Measurements from ENCODE around the gene TMEM161A. TPM values are rescaled to one million over a fixed set of nuclear protein-coding genes. Genes with fewer than 3 reads are reported as not detected.

The TMEM161A gene
- total RNA-seq, 1 experiment from 2014 or later: 46.0 TPM

- no peak for TF ChIP-seq NR3C1 (CRISPR knock-in tag; conservative IDR thresholded peaks at IDR 0.05; ENCODE audit: low read depth)
- peak; percentile 28; the same call in 1 of the 2 replicates for TF ChIP-seq JUN (CRISPR knock-in tag; IDR thresholded peaks at IDR 0.05)
- TF ChIP-seq ARID4B (CRISPR knock-in tag; IDR thresholded peaks at IDR 0.05; ENCODE audit: borderline replicate concordance): peak; percentile 61; the same call in 1 of the 2 replicates
- no peak for TF ChIP-seq ZMAT4 (CRISPR knock-in tag; IDR thresholded peaks at IDR 0.05)
- TF ChIP-seq TCF7 (CRISPR knock-in tag; IDR thresholded peaks at IDR 0.05; ENCODE audit: low read depth): no peak
- no peak for TF ChIP-seq CREM (CRISPR knock-in tag; IDR thresholded peaks at IDR 0.05)
- no peak for TF ChIP-seq ATF6 (CRISPR knock-in tag; IDR thresholded peaks at IDR 0.05)
- peak; percentile 74; the same call in 1 of the 2 replicates for TF ChIP-seq CBFB (CRISPR knock-in tag; IDR thresholded peaks at IDR 0.05; ENCODE audit: low read depth)
- TF ChIP-seq NFATC4 (CRISPR knock-in tag; IDR thresholded peaks at IDR 0.05): no peak
- no peak for TF ChIP-seq HMGA2 (CRISPR knock-in tag; IDR thresholded peaks at IDR 0.05)
- TF ChIP-seq ZNF232 (CRISPR knock-in tag; IDR thresholded peaks at IDR 0.05): no peak
- TF ChIP-seq E2F1 (CRISPR knock-in tag; IDR thresholded peaks at IDR 0.05): peak; percentile 57; the same call in 1 of the 2 replicates
- no peak for TF ChIP-seq GABPB1 (CRISPR knock-in tag; IDR thresholded peaks at IDR 0.05)
- TF ChIP-seq IRF1 (CRISPR knock-in tag; IDR thresholded peaks at IDR 0.05): no peak
- TF ChIP-seq PRDM15 (CRISPR knock-in tag; IDR thresholded peaks at IDR 0.05): no peak
- no peak for TF ChIP-seq PRRX2 (CRISPR knock-in tag; IDR thresholded peaks at IDR 0.05)
- no peak for TF ChIP-seq MXD4 (CRISPR knock-in tag; IDR thresholded peaks at IDR 0.05; ENCODE audit: borderline replicate concordance)
- no peak for TF ChIP-seq GRHL2 (CRISPR knock-in tag; IDR thresholded peaks at IDR 0.05; ENCODE audit: insufficient replicate concordance, severe bottlenecking)
- TF ChIP-seq ZNF317 (CRISPR knock-in tag; IDR thresholded peaks at IDR 0.05; ENCODE audit: borderline replicate concordance, low read depth): no peak
- TF ChIP-seq USF1 (CRISPR knock-in tag; IDR thresholded peaks at IDR 0.05): peak; percentile 32; the same call in 1 of the 2 replicates
- 0 out of 2 replicates have a peak, but pooled peaks have one; percentile 24 for TF ChIP-seq KAT7 (CRISPR knock-in tag; IDR thresholded peaks at IDR 0.05; ENCODE audit: borderline replicate concordance)
- TF ChIP-seq HMGXB4 (CRISPR knock-in tag; IDR thresholded peaks at IDR 0.05): peak; percentile 84
These were observed 27.7 kb downstream of the TMEM161A start (continued) for GRCh38 chr19:19110410-19111135.
